Right lung (tissue), 5 donors: ENCODE measurements around the gene YBX1. TPM values are rescaled to one million over a fixed set of nuclear protein-coding genes. Genes with fewer than 3 reads are reported as not detected.
A peak's percentile ranks its signal among the peaks of the same experiment; 100 is the strongest.
"Not testable (repeated sequence)": the region's sequence is repeated elsewhere in the genome, so short reads cannot be mapped to it uniquely, and the experiment has no call there.

Source experiments
- DNase-seq, 2 donors: peaks; one replicate each; pipeline ENCODE4 v3.0.0-alpha.2; 2013
- polyA plus RNA-seq, 5 donors: library from polyadenylated mRNA; unstranded; fragments of 120-200 nt; gene quantifications; one replicate each; pipeline versions ENCODE4 v1.2.1 to v1.2.3, GENCODE V29; 2013; ENCODE audit warnings: inconsistent platforms in 1 of 5, low replicate concordance in 1 of 5; ENCODE audit not compliant: insufficient read length in 5 of 5, insufficient read depth in 1 of 5

YBX1 gene
- polyA plus RNA-seq, 5 donors, result 477 to 663 (median 555) TPM

DNA sequence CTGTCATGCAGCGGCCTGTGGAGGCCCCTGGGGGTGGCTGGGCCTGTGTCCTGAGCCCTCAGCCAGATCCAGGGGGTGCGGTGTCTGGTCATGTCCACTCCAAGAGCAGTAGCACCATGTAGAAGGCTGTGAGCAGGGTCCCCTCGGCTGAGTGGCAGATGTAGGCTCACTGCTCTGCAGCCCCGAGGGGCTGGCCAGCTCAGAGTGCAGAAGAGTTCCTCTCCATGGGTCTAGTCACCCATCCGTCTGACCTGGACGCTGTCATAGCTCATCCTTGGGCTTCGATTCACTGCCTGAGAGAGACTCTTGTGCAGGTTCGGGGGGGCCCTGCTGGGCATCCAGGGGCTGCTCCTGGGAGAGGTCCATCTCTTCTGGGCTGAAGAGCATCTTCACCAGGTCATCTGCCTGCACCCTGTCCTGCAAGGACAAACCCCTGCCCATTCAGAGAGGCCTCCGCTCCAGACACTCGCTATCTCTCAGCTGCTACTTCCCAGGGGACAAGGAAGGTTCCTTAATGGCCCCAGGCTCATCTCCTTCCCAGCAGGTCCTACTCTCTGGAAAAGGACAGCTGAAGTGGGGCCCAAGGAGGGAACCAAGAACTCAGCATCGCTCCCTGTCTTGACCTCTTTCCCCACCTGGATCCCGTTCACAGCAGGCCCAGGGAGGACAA lies 64.4 kb downstream of the YBX1 start:
- DNase-seq, result no peak

DNA sequence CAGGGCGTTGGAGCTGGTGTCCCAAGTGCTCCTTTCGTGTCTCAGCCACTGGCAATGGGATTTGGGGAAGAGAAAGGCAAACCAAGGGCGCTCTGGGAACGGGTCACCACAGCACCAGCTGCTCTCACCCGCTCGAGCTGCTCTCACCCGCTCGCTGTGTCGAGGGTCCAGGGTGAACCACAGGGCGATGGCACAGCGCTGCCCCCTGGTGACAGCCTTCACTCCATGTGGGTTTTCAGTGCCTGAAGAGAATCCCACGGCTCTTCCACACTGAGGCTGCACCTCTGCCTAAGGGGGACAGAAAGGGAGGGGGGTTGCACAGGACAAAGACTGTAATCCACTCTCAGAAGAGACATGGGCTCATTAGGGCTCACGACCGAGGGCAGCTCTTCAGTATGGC lies 64.9 kb downstream of the YBX1 start:
- peak; percentile 27 to 43 for DNase-seq

DNA sequence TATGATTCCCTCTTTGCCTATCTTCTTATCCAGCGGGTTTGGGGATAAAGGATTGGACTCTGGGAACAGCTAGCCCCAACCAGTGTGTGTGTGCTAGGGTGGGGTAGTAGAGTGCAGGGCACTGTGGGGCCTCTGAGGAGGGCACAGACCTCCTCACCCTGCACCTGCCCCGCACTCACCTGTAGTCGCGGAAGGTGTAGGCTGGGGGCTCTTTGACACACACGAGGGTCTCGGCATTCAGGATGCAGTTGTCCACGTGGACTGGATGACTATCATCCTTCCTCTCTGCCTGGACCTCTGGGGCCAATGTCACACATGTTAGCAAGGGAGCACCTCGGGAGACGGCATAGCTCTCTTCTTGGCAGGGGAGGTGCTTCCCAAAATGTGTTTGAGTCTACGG lies 65.8 kb downstream of the YBX1 start:
- no peak for DNase-seq

DNA sequence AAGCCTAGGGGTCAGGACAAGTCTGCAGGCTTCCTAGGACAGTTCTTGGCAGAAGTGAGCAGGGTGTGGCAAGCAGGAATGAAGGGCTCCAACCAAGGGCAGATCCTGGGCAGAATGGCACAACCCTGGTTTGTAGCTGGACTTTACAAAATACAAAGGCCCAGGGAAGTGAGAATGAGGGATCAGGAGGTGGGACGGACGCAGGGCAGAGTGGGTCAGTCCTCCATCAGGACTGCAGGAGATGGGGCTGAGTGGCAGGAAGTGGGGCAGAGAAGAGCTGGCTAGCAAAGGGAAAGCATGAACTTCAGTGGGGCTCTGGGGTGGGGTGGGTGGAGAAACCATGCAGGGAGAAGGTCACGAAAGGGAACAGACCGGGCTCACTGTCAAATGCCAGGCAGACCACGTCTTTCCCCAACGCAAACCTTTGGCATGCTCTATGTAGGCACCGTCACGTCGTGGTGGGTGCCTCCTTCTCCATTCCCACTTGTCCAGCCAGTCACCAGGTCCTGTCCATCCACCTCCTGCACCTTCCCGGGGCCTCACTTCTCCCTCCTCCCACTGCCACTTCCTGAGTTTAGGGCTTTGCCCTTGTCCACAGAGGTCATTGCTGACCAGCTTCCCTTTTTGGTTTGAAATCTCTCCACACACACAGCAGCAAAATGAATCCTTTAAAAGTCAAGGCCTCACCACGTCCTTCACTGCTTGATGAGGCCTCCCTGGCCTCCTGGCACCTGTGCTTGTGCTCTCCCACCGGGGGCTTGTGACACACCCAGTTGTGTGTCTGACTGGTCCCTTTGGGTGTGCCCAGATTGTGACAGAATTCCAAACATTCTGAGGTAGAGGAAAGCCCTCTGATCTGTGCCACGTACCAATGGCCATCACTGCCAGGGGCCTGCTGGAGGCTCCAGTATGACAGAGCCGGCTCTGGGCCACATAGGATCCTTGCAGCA lies 66.5 kb downstream of the YBX1 start:
- DNase-seq, result no peak

DNA sequence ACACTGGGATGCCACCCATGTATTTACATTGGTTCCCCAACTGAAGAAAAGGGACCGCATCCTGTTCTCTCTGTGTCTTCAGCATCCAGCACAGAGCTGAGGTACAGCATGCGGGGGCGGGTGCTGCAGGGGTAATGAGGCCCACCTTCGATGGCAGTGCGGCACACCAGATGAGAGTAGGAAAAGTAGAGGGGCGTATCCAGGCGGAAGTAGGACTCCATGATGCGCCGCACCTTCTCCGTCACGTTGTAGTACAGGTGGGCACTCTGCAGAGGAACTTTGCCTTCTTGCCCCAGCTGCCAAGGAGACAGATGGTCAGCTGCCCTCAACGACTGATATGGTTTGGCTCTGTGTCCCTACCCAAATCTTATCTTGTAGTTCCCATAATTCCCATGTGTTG lies 67.8 kb downstream of the YBX1 start:
- DNase-seq, result no peak

DNA sequence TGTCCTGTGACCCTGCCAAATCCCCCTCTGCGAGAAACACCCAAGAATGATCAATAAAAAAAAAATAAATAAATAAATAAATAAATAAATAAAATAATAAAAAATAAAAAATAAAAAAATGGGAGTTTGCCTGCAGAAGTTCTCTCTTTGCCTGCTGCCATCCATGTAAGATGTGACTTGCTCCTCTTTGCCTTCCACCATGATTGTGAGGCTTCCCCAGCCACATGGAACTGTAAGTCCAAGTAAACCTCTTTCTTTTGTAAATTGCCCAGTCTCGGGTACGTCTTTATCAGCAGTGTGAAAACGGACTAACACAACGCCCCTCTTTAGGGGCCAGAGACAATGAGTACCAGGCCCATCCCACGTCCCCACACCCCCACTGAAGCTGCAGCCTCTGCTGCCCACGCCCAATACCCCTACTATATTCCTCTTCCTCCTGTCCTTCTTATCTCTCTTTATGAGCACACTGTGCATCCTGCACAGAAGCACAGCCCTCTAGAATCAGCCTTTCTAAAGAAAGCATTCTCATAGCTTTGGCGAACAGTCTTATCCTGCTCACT lies 69.4 kb downstream of the YBX1 start:
- not testable (repeated sequence) for DNase-seq

DNA sequence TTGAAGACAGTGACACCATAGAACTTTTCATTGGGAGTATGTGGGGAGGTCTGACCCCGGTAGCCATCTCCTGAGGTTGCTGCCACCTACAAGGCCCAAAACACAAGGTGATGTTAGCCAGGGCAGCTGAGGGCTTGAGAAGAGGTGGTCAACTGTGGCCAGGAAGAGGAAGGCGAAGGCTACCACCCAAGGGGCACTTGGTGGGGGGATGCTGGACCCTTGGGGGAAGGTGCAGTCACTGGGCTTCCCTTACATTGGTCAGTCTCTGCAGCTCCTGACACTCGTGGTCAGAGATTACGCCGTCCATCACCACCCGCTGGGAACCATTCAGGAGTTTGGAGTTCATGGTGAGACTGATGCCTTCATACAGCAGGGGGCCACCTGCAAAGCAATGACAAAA lies 70.1 kb downstream of the YBX1 start:
- no peak for DNase-seq

DNA sequence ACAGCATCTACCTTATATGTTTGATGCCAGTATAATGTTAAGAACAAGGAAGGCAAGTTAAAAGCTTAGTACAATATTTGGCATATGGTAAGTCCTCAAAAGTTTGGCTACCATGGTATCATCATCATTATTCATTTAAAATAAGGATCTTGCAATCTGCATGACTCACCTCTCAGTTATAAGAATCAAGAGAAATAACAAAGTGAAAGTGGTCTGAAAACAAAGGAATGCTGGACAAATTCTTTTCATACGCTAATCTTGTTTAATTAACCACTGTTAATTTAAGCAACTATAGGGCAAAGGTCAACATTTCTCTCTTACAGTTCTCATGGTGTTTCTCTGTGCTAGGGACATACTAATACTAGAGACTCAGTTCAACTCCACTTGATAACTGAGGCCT lies 70.9 kb downstream of the YBX1 start:
- DNase-seq, result no peak

Other genes with a start within 250 kb of the YBX1 start
- 1 to 10 TPM; 2.1 to 3.6 (median 3.1) TPM for gene ZMYND12, start 226.4 kb upstream of the YBX1 start, polyA plus RNA-seq
- 10 to 100 TPM; 64.6 to 72.1 (median 67.7) TPM for gene PPCS, start 225.9 kb upstream of the YBX1 start, polyA plus RNA-seq
- 10 to 100 TPM in 4 of 5 donors, 1 to 10 TPM in 1; 8.6 to 16.7 (median 14.5) TPM for gene CCDC30, start 219.1 kb upstream of the YBX1 start, polyA plus RNA-seq
- 10 to 100 TPM; 49.9 to 70.1 (median 60.5) TPM for gene PPIH, start 24.0 kb upstream of the YBX1 start, polyA plus RNA-seq
- gene CLDN19, start 57.8 kb downstream of the YBX1 start, polyA plus RNA-seq, result 10 to 100 TPM; 12.3 to 25.6 (median 21.1) TPM
- gene P3H1, start 84.6 kb downstream of the YBX1 start, polyA plus RNA-seq, result 100 to 1,000 TPM in 1 of 5 donors, 10 to 100 TPM in 4; 79.9 to 101 (median 85.6) TPM
- 10 to 100 TPM in 4 of 5 donors, 1 to 10 TPM in 1; 9.6 to 14.1 (median 13.2) TPM for gene C1orf50, start 84.8 kb downstream of the YBX1 start, polyA plus RNA-seq
- gene TMEM269, start 102.6 kb downstream of the YBX1 start, polyA plus RNA-seq, result 1 to 10 TPM in 3 of 5 donors, under 1 TPM in 2; 0.47 to 1.5 (median 1.3) TPM
- gene ERMAP, start 134.7 kb downstream of the YBX1 start, polyA plus RNA-seq, result 10 to 100 TPM; 24.0 to 30.8 (median 29.3) TPM
- 10 to 100 TPM; 66.7 to 76.4 (median 72.8) TPM for gene SVBP, start 135.0 kb downstream of the YBX1 start, polyA plus RNA-seq
- gene ZNF691, start 164.2 kb downstream of the YBX1 start, polyA plus RNA-seq, result 10 to 100 TPM; 16.0 to 21.0 (median 17.7) TPM